Activated CD8-positive, alpha-beta memory T cell treated with anti-CD3 and anti-CD28 coated beads, Interleukin-2, amount 50 U/mL, for 1 hour (primary cell): Measurements from ENCODE around the gene EMSY.
"Not testable (repeated sequence)": the region's sequence is repeated elsewhere in the genome, so short reads cannot be mapped to it uniquely, and the experiment has no call there.

Experiments
- DNase-seq: peaks from one replicate; pipeline ENCODE4 v3.0.0-alpha.2; 2020; ENCODE audit errors: extremely low read depth

Gene EMSY

GRCh38 chr11:76568621-76569020 is 123.8 kb downstream of the EMSY start:
- DNase-seq: no peak

GRCh38 chr11:76572181-76572875 is 127.5 kb downstream of the EMSY start:
- not testable (repeated sequence) for DNase-seq

- no peak for DNase-seq
Measured at GRCh38 chr11:76574406-76574805, 129.6 kb downstream of the EMSY start.

GRCh38 chr11:76574879-76575278 is 130.1 kb downstream of the EMSY start:
- DNase-seq: no peak

GRCh38 chr11:76577226-76577920 is 132.6 kb downstream of the EMSY start:
- DNase-seq: no peak

GRCh38 chr11:76577921-76578653 is 133.3 kb downstream of the EMSY start:
- DNase-seq: no peak

- DNase-seq: no peak
Measured at GRCh38 chr11:76578654-76579055, 133.8 kb downstream of the EMSY start.

GRCh38 chr11:76579056-76579751 is 134.4 kb downstream of the EMSY start:
- no peak for DNase-seq

GRCh38 chr11:76579752-76580151 is 134.9 kb downstream of the EMSY start:
- DNase-seq: no peak

- DNase-seq: not testable (repeated sequence)
Measured at GRCh38 chr11:76582471-76582870, 137.7 kb downstream of the EMSY start.

- DNase-seq: no peak
Measured at GRCh38 chr11:76587820-76588454, 143.1 kb downstream of the EMSY start.

GRCh38 chr11:76588455-76589325 is 143.9 kb downstream of the EMSY start:
- no peak for DNase-seq

- no peak for DNase-seq
Measured at GRCh38 chr11:76589477-76589876, 144.7 kb downstream of the EMSY start.

GRCh38 chr11:76589964-76590950 is 145.4 kb downstream of the EMSY start:
- no peak for DNase-seq

GRCh38 chr11:76591416-76591815 is 146.6 kb downstream of the EMSY start:
- DNase-seq: no peak

- no peak for DNase-seq
Measured at GRCh38 chr11:76592025-76592914, 147.5 kb downstream of the EMSY start.

- no peak for DNase-seq
Measured at GRCh38 chr11:76592961-76593360, 148.1 kb downstream of the EMSY start.

GRCh38 chr11:76595091-76595490 is 150.3 kb downstream of the EMSY start:
- not testable (repeated sequence) for DNase-seq
